ENCODE results near the gene MGAT4A.
A peak's percentile ranks its signal among the peaks of the same experiment; 100 is the strongest.

MGAT4A gene

GRCh38 chr2:98649992-98650375, 80.9 kb downstream of the MGAT4A start:
- no peak for DNase-seq

- DNase-seq = peak; percentile 84
These were observed 81.6 kb downstream of the MGAT4A start for GRCh38 chr2:98649135-98649991.

GRCh38 chr2:98648451-98648850, 82.5 kb downstream of the MGAT4A start:
- no peak for DNase-seq

DNA sequence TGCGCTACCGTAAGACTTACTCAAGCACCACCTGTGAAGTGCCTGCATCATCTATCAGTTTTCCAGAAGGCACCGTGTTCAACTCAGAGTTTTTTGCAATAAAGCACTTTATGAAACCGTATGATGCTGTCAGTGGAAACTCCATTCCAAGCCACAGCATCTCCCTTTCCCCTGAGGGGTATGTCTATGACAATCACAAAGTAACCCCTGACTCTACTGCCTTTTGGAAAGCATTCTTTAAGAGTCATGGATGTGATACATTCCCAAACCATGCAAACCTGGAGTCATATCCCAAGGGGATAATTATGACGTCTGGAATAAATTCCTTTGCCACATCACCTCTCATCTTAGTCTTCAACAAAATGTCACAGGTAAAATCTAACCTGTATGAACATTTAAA, 83.3 kb downstream of the MGAT4A start:
- DNase-seq = no peak

DNA sequence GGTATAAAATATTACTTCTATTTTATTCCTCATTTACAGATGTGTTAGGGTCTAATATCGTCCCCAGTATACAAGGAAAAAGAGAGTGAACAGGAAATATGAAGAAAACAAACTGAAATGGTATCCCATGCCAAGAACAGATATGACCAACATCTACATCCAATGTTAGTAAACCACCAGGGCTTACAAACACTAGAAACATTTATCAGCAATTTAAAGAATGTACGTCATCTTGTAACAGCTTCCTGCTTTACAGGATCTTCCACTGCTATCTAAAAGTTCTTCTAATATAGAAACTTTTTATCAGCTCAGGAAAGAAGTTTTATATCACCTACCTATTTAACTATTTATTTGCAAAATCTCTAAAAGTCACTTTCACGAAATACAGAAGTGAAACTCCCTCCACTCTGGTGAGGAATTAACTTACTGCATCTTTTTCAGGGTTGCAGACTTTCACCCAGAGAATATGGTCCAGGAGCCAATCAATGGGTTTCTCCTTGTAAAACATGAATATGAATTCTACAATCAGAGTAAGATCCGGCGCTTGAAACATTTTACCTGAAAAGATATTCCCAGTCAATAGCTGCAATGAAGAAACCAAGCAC, 87.3 kb downstream of the MGAT4A start:
- DNase-seq = no peak

DNA sequence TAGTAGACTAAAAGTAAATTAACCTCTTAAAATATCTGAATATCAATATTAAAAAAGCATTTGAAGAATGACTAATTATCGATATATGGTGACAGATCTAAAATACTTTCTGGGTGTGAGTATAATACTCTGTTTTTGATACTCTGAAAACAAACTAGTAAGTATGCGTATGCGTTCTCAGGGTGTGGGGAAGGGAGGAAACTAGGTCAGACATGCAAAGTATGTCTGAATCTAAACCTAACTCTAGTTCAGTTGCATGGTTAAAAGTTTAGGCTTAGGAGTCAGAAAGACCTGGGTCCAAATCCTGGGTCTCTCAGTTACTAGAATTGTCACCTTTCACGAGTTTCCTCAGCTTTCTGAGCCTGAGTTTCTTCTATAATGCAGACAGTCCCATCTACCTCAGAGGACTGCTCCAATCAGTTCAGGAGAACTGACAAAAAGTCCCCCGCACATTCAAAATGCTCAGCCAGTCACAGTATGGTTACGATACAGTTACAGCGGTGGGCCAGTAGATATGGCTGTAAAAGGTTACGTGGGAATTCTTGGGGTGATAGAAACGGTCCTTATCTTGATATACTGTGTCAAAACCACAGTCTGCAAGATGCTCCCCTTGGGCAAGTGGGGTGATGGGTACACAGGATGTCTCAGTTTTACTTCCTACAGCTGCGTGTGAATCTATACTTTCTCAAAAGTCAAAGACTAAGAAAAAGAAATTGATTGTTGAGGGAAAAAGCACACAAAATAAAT, 93.4 kb downstream of the MGAT4A start:
- no peak for DNase-seq

- DNase-seq = no peak
These were observed 96.4 kb downstream of the MGAT4A start for GRCh38 chr2:98634406-98635092.

DNA sequence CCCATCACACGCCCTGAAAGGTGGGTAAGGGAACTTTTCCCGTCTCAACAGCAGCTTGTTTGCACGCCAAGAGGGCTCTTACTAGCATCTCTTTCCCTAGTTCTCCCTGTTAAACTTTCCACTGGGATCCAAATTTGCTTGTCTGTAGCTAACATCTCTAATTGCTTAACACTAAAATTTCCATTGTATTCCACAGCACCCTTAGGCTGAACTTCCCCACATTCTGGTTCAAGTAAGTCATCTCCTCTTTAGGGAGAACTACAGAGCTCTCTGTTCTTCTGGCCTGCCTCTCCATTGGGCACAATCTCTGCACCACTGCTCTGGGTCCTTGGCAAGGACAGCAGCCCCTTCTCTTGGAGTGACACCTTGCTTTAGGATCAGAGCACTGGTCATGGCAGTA, 98.6 kb downstream of the MGAT4A start:
- no peak for DNase-seq

- peak; percentile 57 to 60 for DNase-seq
These were observed 107.3 kb downstream of the MGAT4A start for GRCh38 chr2:98623657-98624056.

- DNase-seq = no peak
These were observed 113.8 kb downstream of the MGAT4A start for GRCh38 chr2:98617149-98617548.

DNA sequence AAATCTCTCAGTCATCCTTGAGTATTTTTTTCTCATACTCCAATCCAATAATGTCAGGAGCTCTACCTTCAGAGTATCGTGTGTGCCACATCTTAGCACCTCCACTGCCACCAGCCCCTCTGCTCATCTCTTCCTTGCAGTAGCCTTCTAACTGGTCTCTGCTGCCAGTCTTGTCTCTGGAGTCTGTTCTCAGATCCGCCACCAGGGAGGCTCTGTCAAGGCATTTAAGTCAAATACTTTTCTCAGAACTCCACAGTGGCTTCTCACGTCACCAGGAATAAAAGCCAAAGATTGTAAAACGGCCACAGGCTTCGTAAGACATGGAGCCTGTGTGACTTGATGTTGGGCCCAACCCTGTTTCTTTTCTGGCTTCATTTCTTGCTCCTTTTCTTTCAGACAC, 115.5 kb downstream of the MGAT4A start:
- no peak for DNase-seq

DNA sequence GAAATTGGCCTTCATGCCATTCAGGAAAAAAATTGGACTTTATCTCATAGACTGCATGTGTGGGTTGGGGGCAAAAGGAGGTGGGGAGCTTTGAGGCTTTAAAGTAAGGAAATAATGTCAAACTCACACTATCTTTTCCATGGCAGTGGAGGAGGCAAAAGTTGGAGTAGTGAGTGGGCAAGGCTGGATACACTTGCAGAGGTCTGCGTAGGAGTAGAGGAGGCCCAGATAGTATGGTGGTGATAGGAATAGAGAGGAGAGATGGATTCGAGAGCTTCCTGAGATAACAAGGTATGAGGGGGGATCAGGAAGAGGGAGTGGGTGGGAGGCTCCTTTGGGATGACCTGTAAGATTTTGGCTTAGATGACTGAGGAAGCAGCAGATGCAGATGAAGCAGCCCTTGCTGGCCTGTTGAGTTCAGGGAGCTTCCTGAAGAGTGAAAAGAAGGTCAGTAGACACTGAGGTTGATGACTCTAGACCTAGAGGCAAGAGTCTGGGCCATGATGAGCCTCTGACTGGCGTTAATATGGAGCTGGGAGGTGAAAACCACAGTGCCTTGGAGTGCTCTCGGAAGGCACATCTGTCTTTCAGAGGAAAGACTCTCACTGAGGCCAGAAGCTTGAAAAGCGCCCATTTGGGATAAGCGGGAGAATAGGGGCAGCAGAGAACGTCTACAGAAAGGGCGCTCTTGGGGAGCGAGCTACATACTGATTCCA, 116.8 kb downstream of the MGAT4A start:
- DNase-seq = no peak

DNA sequence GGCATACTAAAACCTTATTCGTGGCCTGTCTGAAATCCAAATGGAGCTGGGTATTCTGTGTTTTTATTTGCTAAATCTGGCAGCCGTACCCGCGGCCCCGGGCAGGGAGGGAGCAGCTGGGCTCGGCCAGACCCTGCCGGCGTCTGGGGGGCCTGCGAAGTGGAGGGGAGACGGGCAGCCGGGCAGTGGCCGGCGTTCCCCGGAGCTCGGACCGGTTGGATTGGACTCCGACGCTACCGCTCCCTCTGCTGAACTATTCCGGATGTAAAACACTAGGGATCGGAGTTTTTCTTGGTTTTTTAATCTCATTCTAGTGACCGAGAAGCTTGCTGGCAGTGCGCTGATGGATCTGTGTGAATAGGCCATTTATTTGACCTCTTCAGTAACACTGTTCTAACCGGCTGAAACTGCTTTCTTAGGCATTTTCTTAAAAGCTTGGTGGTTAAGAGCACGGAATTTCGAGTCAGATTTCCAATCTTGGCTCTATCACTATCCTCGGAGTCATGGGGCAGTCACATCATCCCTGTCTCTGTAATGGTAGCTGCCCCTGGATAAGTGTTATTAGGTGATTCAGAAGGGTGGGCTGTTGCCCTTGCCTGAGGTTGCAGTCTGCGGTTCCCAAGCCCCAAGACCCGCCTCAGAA, 121.8 kb downstream of the MGAT4A start:
- no peak for DNase-seq

DNA sequence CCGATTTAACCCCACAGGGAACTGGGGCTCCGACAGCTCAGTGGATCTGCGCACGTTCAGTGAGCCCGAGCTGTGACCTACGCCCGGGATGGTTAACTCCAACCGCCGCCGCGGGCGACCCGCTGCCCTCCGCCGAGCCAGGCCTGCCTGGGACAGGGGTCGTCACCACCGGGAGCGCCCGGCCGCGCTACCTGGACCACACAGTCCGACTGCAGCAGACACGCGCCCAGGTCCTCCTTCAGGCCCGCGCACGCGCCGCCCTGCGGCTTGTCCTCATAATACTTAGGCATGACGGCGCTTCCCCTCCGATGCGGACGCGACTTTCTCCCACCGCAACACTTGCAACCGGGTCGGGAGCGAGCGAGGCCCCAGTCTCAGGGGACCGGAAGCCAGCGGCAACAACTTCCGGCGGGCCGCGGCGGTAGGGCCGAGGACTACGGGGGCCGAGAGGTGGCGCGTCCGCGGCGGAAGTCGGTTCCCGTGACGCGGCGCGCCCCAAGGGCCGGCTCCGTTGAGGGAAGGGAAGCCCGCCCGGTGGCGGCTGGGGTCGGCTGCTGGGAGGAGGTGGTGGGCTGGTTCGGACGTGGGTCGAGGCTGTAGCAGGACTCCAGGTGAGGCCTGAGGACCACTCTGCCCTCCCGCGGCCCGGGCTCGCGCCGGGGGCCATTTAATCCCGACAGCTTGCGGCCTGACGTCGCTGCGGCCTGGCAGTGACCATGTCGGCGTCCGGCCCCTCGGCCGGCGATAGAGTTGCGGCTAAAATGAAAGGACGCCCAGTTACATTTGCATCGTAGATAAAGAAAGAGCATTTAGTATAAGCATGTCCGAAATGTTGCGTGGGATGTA, 122.6 kb downstream of the MGAT4A start, which contains the start of the genes COA5 and UNC50:
TSS of gene COA5 (minus strand) at position 397 of the 846 bp plus-strand sequence. CDS start at position 290, 107 bp downstream.
TSS of gene UNC50 (plus strand) at position 474 of the 846 bp plus-strand sequence. CDS start 1,171 bp downstream, outside the sequence.
- DNase-seq = peak; percentile 80 to 84

DNA sequence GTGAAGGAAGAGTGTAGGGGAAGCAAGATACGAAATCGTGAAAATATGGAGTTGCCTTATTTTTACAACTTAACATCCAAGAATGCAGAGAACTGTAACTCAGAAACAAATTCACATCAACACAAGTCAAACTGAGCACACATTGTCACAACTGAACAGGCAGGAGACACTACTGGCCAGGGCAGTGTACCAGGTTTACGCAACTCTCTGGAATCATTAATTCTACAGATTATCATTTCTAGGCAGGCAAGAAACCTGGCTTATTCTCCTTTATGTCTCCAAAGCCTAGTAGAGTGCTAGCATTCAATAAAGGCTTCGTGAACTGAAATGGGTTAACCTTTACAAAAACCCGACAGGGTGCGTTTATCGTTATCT, 123.2 kb downstream of the MGAT4A start:
- DNase-seq = no peak

GRCh38 chr2:98607104-98607503, 123.8 kb downstream of the MGAT4A start:
- peak; percentile 17 to 22 for DNase-seq

- DNase-seq = no peak
These were observed 124.5 kb downstream of the MGAT4A start for GRCh38 chr2:98606431-98606830.

- no peak for DNase-seq
These were observed 125.9 kb downstream of the MGAT4A start for GRCh38 chr2:98605076-98605475.

GRCh38 chr2:98604547-98604946, 126.4 kb downstream of the MGAT4A start:
- DNase-seq = no peak

DNA sequence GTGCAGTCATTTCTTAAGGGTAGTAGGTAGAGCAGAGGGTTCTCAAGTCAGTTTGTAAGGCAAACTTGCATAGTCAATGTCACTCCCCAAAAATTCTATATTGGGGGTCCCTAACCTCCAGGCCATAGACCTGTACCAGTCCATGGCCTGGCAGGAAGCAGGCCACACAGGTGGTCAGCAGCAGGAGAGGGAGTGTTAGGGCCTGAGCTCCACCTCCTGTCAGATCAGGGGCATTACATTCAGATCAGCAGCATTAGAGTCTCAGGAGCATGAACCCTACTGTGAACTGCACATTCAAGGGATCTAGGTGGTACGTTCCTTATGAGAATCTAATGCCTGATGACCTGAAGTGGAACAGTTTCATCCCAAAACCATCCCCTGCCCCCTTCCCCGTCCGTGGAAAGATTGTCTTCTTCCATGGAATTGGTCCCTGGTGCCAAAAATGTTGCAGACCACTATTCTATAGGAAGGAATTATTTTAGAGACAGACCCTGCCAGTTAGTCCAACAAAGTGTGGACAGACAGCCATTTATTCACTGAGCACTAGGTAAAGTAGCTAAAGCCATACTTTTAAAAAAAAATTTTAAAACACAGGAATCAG, 129.3 kb downstream of the MGAT4A start:
- peak; percentile 41 to 50 for DNase-seq

Measured in AML-193 (cell line).